Activated B cell treated with CpG ODN at 0.5 μM for 24 hours (primary cell): ENCODE data around the gene HDLBP. TPM values are rescaled to one million over a fixed set of nuclear protein-coding genes. Genes with fewer than 3 reads are reported as not detected.

Experiments
- ATAC-seq: fragments of 200-7000 bp; cut with Tn5 transposase; one replicate; pipeline ENCODE4 v1.10.0; 2021; ENCODE audit warnings: low read depth, mild to moderate bottlenecking, moderate library complexity
- CTCF ChIA-PET: fragments of 350-600 bp; sonication (Branson Sonifier 250); formaldehyde crosslinking; loops from one replicate; lab custom pipeline; 2021; ENCODE audit warnings: antibody characterized with exemption; lab: Charles Lee
- POLR2A ChIA-PET: fragments of 350-600 bp; sonication (Branson Sonifier 250); formaldehyde crosslinking; loops from one replicate; lab custom pipeline; 2021; ENCODE audit warnings: antibody characterized with exemption; lab: Charles Lee
- DNase-seq: peaks from one replicate; pipeline ENCODE4 v3.0.0; 2022
- H3K27ac Mint-ChIP-seq: one replicate; pipeline ENCODE4 v1.8.0; 2020; ENCODE audit warnings: mixed read lengths
- H3K27me3 Mint-ChIP-seq: one replicate; pipeline ENCODE4 v1.8.0; 2021; ENCODE audit warnings: mixed read lengths
- H3K36me3 Mint-ChIP-seq: one replicate; pipeline ENCODE4 v1.8.0; 2021; ENCODE audit warnings: low read depth, mixed read lengths
- H3K4me1 Mint-ChIP-seq: one replicate; pipeline ENCODE4 v1.8.0; 2021; ENCODE audit warnings: mixed read lengths
- H3K4me3 Mint-ChIP-seq: one replicate; pipeline ENCODE4 v1.8.0; 2020; ENCODE audit warnings: mild to moderate bottlenecking, mixed read lengths
- H3K9me3 Mint-ChIP-seq: one replicate; pipeline ENCODE4 v1.8.0; 2020; ENCODE audit warnings: mixed read lengths
- intact Hi-C: fragments of 100-400 bp; cut with micrococcal nuclease; formaldehyde crosslinking; loops from one replicate; pipeline ENCODE4 v1.15.1; 2024
- total RNA-seq: library from RNA; stranded (reverse); gene quantifications from 2 replicates; pipeline ENCODE4 v1.2.3, GENCODE V29; 2022
- TF ChIP-seq, protein P1 (sequence below): fragments of 200-600 bp; IDR thresholded peaks from one replicate; pipeline ENCODE4 v1.8.0; 2022; ENCODE audit warnings: antibody characterized with exemption, mild to moderate bottlenecking

The HDLBP gene
- total RNA-seq, 1 donor from 2014 or later: 168 TPM

- no peaks in the 10 kb centered on the region for H3K36me3 Mint-ChIP-seq
- no peaks in the 10 kb centered on the region for H3K9me3 Mint-ChIP-seq
- H3K27me3 Mint-ChIP-seq: no peaks in the 10 kb centered on the region
- peak overlapping the region; percentile 85 for H3K4me3 Mint-ChIP-seq
- TF ChIP-seq, protein P1, sequence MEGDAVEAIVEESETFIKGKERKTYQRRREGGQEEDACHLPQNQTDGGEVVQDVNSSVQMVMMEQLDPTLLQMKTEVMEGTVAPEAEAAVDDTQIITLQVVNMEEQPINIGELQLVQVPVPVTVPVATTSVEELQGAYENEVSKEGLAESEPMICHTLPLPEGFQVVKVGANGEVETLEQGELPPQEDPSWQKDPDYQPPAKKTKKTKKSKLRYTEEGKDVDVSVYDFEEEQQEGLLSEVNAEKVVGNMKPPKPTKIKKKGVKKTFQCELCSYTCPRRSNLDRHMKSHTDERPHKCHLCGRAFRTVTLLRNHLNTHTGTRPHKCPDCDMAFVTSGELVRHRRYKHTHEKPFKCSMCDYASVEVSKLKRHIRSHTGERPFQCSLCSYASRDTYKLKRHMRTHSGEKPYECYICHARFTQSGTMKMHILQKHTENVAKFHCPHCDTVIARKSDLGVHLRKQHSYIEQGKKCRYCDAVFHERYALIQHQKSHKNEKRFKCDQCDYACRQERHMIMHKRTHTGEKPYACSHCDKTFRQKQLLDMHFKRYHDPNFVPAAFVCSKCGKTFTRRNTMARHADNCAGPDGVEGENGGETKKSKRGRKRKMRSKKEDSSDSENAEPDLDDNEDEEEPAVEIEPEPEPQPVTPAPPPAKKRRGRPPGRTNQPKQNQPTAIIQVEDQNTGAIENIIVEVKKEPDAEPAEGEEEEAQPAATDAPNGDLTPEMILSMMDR: no peak
- POLR2A ChIA-PET: interaction anchor here (0.5 to 1.7 kb wide), 5 partner anchors 21 to 299 kb away, joined by 3 to 7 read pairs (median 4); partner anchors contain the start of gene HDLBP
- CTCF ChIA-PET: interaction anchor here (0.7 to 1.0 kb wide), 4 partner anchors 140 to 494 kb away, joined by 3 to 5 read pairs (median 5); no protein-coding TSS in a partner anchor
- ATAC-seq (no peak), DNase-seq (no peak)
- no peak overlapping the region for H3K27ac Mint-ChIP-seq
- intact Hi-C loops: loop anchor here (5.0 to 10.0 kb wide), 4 partner anchors 67 to 654 kb away; partner anchors contain the start of genes DUSP28, PPP1R7 and RNPEPL1
- peaks cover 10% of the 10 kb centered on the region for H3K4me1 Mint-ChIP-seq
Observed at GRCh38 chr2:241219030-241219382, 96.5 kb downstream of the HDLBP start.

DNA sequence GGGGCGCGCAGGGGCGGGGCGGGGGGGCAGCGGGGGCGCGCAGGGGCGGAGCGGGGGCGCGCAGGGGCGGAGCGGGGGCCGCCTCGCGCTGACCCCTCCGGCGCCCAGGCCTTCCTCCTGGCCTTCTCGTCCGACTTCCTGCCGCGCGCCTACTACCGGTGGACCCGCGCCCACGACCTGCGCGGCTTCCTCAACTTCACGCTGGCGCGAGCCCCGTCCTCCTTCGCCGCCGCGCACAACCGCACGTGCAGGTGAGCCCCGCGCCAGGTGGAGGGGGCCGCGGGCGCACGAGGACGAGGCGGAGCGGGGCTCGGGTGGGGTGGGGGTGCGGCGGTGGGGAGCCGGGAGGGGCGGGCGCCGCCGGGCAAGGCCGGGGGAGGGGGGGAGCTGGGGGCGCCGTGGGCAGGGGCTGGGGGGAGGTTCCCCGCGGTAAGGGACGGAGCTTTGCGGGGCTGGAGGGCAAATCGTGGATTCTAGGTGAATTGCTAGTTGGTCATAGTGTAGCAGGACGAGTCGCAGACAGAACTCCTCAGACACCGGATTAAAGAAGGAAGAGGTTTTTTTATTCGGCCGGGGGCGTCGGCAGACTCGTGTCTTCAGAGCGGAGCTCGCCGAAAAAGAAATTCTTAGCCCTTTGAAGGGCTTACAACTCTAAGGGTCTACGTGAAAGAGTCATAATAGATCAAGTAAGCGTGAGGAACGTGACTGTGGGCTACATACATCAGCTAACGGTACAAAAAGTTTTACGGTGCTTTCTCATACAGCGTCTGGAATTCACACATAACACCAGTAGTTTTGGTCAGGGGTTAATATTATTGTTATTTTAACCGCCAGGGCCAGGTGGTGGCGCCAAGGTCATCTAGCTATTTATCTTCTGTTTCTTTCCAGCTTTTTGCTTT is 97.1 kb downstream of the HDLBP start:
- Mint-ChIP-seq H3K9me3 (no peaks in the 10 kb centered on the region), H3K4me1 (peaks cover 10% of the 10 kb centered on the region), H3K36me3 (no peaks in the 10 kb centered on the region), H3K27me3 (no peaks in the 10 kb centered on the region), H3K4me3 (peak overlapping the region; percentile 85), H3K27ac (peak overlapping the region; percentile 69)
- peak; percentile 55 for ATAC-seq
- POLR2A ChIA-PET: interaction anchor here (0.5 to 1.7 kb wide), 5 partner anchors 66 to 298 kb away, joined by 3 to 5 read pairs (median 4); partner anchors contain the start of gene HDLBP
- CTCF ChIA-PET: interaction anchor here (0.7 to 1.0 kb wide), 4 partner anchors 140 to 494 kb away, joined by 3 to 5 read pairs (median 5); no protein-coding TSS in a partner anchor
- peak; percentile 40 for DNase-seq
- intact Hi-C loops: loop anchor here (1.0 to 10.0 kb wide), 5 partner anchors 66 to 654 kb away; partner anchors contain the start of genes DUSP28, PPP1R7 and RNPEPL1
- TF ChIP-seq, protein P1: no peak

- Mint-ChIP-seq H3K9me3 (no peaks in the 10 kb centered on the region), H3K36me3 (no peaks in the 10 kb centered on the region), H3K4me3 (peak overlapping the region; percentile 83), H3K27me3 (no peaks in the 10 kb centered on the region), H3K4me1 (peaks cover 10% of the 10 kb centered on the region), H3K27ac (peak overlapping the region; percentile 73)
- ChIA-PET CTCF (no interaction called here), POLR2A (no interaction called here)
- ATAC-seq (peak; percentile 73), DNase-seq (peak; percentile 53)
- intact Hi-C loops: loop anchor here (1.0 to 10.0 kb wide), 5 partner anchors 65 to 653 kb away; partner anchors contain the start of genes DUSP28, PPP1R7 and RNPEPL1
- TF ChIP-seq, protein P1: no peak
Observed at GRCh38 chr2:241217320-241218031, 98.0 kb downstream of the HDLBP start.

DNA sequence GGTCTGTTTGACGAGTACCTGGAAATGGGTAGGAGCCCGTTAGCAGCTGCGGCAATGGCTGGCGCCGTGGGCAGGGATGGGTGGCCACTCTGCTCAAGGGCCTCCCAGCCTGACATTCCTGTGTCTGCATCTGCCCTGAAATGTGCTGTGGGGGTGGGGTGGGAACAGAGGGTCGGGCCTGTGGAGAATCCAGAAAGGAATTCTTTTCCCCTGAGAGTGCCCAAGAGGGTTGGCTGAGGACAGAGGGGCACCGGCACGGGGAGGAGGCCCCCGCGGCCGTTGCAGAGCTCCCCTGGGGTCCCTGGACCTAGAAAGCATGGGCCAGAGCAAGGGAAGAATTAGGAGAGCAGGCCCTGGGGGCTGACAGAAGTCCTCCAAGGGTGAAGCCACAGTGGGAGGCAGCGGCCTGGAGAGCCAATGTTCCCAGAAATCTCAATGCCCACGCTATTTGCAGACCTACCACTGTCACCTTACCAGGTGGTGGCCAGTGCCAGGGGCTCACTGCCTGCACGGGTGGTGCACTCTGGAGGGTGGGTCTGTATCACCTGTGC is 99.2 kb downstream of the HDLBP start:
- TF ChIP-seq, protein P1: no peak
- ATAC-seq (no peak), DNase-seq (no peak)
- H3K36me3 Mint-ChIP-seq: no peaks in the 10 kb centered on the region
- intact Hi-C loops: loop anchor here (5.0 to 10.0 kb wide), 4 partner anchors 64 to 651 kb away; partner anchors contain the start of genes DUSP28, PPP1R7 and RNPEPL1
- ChIA-PET POLR2A (no interaction called here), CTCF (no interaction called here)
- peak overlapping the region; percentile 83 for H3K4me3 Mint-ChIP-seq
- H3K4me1 Mint-ChIP-seq: peaks cover 12% of the 10 kb centered on the region
- no peak overlapping the region for H3K27ac Mint-ChIP-seq
- H3K9me3 Mint-ChIP-seq: no peaks in the 10 kb centered on the region
- H3K27me3 Mint-ChIP-seq: no peaks in the 10 kb centered on the region
